ENCODE data around the gene ADCK2. TPM values are rescaled to one million over a fixed set of nuclear protein-coding genes. Genes with fewer than 3 reads are reported as not detected.

ADCK2 gene
- total and polyA plus RNA-seq, 10 of the 15 experiments (the other 5 are each of a cell fraction or from before 2014, with no cell fraction given) = 0.52 to 19.4 (median 13.1) TPM

DNA sequence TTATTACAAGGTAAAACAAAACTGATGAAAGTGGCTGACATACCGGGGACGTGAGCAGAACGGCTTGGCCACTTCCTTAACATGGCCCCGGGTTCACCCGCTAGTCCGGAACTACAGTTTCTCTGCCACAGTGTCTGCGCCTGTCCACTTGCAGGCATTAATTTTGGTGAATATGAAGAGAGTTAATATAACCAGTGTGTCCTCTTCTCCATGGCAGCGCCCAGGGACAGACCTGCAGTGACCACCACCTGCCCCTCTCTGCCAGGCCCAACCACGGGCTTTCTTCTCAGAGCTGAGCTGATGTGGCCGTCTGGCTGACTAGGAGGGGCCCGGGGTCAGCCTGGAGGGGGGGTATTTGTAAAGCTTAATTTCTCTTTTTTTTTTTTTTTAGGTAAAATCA is 22.6 kb downstream of the ADCK2 start (continued):
- TF ChIP-seq, protein P1, sequence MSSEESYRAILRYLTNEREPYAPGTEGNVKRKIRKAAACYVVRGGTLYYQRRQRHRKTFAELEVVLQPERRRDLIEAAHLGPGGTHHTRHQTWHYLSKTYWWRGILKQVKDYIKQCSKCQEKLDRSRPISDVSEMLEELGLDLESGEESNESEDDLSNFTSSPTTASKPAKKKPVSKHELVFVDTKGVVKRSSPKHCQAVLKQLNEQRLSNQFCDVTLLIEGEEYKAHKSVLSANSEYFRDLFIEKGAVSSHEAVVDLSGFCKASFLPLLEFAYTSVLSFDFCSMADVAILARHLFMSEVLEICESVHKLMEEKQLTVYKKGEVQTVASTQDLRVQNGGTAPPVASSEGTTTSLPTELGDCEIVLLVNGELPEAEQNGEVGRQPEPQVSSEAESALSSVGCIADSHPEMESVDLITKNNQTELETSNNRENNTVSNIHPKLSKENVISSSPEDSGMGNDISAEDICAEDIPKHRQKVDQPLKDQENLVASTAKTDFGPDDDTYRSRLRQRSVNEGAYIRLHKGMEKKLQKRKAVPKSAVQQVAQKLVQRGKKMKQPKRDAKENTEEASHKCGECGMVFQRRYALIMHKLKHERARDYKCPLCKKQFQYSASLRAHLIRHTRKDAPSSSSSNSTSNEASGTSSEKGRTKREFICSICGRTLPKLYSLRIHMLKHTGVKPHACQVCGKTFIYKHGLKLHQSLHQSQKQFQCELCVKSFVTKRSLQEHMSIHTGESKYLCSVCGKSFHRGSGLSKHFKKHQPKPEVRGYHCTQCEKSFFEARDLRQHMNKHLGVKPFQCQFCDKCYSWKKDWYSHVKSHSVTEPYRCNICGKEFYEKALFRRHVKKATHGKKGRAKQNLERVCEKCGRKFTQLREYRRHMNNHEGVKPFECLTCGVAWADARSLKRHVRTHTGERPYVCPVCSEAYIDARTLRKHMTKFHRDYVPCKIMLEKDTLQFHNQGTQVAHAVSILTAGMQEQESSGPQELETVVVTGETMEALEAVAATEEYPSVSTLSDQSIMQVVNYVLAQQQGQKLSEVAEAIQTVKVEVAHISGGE (CRISPR knock-in tag; IDR thresholded peaks at IDR 0.05) = no peak

DNA sequence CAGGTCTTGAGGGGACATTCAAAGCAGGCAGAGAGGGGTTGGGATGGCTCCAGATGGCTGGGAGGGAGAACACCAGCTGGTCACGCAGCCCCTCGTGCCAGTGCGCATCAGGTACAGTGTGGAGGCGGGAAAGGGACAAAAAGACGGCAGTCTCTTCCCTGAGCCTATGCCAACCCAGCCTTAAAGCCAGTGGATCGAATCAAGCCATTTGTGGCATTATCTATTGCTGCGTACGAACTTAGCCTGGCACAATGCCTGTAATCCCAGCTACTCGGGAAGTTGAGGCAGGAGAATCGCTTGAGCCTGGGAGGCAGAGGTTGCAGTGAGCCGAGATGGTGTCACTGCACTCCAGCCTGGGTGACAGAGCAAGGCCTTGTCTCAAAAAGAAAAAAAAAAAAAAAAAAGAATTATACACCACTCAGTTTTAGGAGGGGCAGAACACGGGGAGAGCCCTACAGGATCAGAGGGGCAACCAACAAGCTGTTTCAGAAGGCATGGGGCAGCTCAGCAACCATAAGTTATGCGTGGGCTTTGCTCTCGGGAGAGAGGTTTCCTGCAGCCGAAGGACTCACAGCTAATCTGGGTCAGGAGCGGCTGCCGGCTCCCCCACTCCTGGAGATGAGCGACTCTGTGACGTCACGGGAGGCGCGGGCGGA is 23.4 kb downstream of the ADCK2 start:
- FAIRE-seq = peak; percentile 7
- H3K4me3 ChIP-seq = peak overlapping the region; percentile 77; the same call in 1 of the 2 replicates
- peak overlapping the region; percentile 95 for H3K4me2 ChIP-seq (ENCODE audit: control insufficient read depth, insufficient read depth)
- RAD21 ChIA-PET (ENCODE audit: unreplicated experiment) = interaction anchor here (0.9 to 1.4 kb wide), 2 partner anchors 21 to 178 kb away, joined by 3 to 12 read pairs; no protein-coding TSS in a partner anchor
- ATAC-seq = no peak
- DNase-seq (ENCODE audit: low read depth, low spot score) = no peak
- peaks cover 11% of the 10 kb centered on the region for H3K4me1 ChIP-seq (ENCODE audit: control insufficient read depth, insufficient read depth, low read length)
- H3K27me3 ChIP-seq (replicated peaks in 1 of 2; ENCODE audit: control insufficient read depth in 2 of 2, insufficient read depth in 2 of 2, low read length in 1 of 2) = no peaks in the 10 kb centered on the region
- POLR2A ChIA-PET = interaction anchor here (0.6 to 1.2 kb wide), 8 partner anchors 9 to 1360 kb away, joined by 3 to 11 read pairs (median 4); no protein-coding TSS in a partner anchor
- H3K9ac ChIP-seq (ENCODE audit: control insufficient read depth, insufficient read depth, low read length) = peak overlapping the region; percentile 82
- SMC1A ChIA-PET (ENCODE audit: uncharacterized antibody, unreplicated experiment) = interaction anchor here (0.7 to 1.4 kb wide), 3 partner anchors 21 to 1027 kb away, joined by 3 to 7 read pairs (median 3); no protein-coding TSS in a partner anchor
- whole genome bisulfite sequencing (ENCODE audit: insufficient coverage, insufficient replicate concordance, low lambda C conversion rate, missing lambda C conversion rate) = 39% methylated on average over 23 of the region's 23 CpGs
- no peaks in the 10 kb centered on the region for H3K36me3 ChIP-seq (ENCODE audit: control insufficient read depth in 2 of 2, insufficient read depth in 2 of 2, low read length in 1 of 2)
- H2AFZ ChIP-seq (ENCODE audit: control insufficient read depth, low read depth, low read length) = peak overlapping the region; percentile 99
- H3K9me3 ChIP-seq (replicated peaks; ENCODE audit: control insufficient read depth, insufficient read depth, low read length) = no peaks in the 10 kb centered on the region
- BruUV-seq (replicated peaks) = TSS peak; percentile 61
- intact Hi-C loops (cut with micrococcal nuclease; ENCODE audit: unreplicated experiment) = loop anchor here (1.0 to 5.0 kb wide), 3 partner anchors 20 to 318 kb away; partner anchors contain the start of genes BRAF and MRPS33
- in situ Hi-C loops (cut with MboI) = no loop called here
- peak overlapping the region; percentile 90 for H3K27ac ChIP-seq (ENCODE audit: control insufficient read depth, insufficient read depth)
- H4K20me1 ChIP-seq (ENCODE audit: control insufficient read depth, insufficient read depth) = no peaks in the 10 kb centered on the region
- CTCF ChIA-PET = interaction anchor here (1.2 kb wide), 1 partner anchor 21 kb away, joined by 10 read pairs; no protein-coding TSS in a partner anchor
- H3K79me2 ChIP-seq (ENCODE audit: control insufficient read depth, insufficient read depth, low read length) = peaks cover 37% of the 10 kb centered on the region
- TF ChIP-seq JUND (IDR thresholded peaks at IDR 0.05; ENCODE audit: low read depth, low read length) = peak; percentile 74; the same call in 1 of the 2 replicates
- TF ChIP-seq, protein P2, sequence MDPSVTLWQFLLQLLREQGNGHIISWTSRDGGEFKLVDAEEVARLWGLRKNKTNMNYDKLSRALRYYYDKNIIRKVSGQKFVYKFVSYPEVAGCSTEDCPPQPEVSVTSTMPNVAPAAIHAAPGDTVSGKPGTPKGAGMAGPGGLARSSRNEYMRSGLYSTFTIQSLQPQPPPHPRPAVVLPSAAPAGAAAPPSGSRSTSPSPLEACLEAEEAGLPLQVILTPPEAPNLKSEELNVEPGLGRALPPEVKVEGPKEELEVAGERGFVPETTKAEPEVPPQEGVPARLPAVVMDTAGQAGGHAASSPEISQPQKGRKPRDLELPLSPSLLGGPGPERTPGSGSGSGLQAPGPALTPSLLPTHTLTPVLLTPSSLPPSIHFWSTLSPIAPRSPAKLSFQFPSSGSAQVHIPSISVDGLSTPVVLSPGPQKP (IDR thresholded peaks at IDR 0.05; ENCODE audit: low read depth, low read length) = no peak
- TF ChIP-seq, protein P3, sequence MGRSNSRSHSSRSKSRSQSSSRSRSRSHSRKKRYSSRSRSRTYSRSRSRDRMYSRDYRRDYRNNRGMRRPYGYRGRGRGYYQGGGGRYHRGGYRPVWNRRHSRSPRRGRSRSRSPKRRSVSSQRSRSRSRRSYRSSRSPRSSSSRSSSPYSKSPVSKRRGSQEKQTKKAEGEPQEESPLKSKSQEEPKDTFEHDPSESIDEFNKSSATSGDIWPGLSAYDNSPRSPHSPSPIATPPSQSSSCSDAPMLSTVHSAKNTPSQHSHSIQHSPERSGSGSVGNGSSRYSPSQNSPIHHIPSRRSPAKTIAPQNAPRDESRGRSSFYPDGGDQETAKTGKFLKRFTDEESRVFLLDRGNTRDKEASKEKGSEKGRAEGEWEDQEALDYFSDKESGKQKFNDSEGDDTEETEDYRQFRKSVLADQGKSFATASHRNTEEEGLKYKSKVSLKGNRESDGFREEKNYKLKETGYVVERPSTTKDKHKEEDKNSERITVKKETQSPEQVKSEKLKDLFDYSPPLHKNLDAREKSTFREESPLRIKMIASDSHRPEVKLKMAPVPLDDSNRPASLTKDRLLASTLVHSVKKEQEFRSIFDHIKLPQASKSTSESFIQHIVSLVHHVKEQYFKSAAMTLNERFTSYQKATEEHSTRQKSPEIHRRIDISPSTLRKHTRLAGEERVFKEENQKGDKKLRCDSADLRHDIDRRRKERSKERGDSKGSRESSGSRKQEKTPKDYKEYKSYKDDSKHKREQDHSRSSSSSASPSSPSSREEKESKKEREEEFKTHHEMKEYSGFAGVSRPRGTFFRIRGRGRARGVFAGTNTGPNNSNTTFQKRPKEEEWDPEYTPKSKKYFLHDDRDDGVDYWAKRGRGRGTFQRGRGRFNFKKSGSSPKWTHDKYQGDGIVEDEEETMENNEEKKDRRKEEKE (IDR thresholded peaks at IDR 0.05) = peak; percentile 71; the same call in 1 of the 2 replicates
- TF ChIP-seq CREB1 (IDR thresholded peaks at IDR 0.05; ENCODE audit: low read depth) = peak; percentile 85; the same call in 1 of the 2 replicates
- peak; percentile 37 for TF ChIP-seq RELA (IDR thresholded peaks at IDR 0.05; ENCODE audit: borderline replicate concordance, partially characterized antibody)
- TF ChIP-seq BHLHE40 (IDR thresholded peaks at IDR 0.05; ENCODE audit: borderline replicate concordance in 1 of 2, low read depth in 2 of 2, low read length in 1 of 2) = peak; percentile 8 to 56; a peak in 2 of 4 replicates
- TF ChIP-seq EP300 (IDR thresholded peaks at IDR 0.05; ENCODE audit: borderline replicate concordance in 1 of 2, control insufficient read depth in 1 of 2, low read depth in 2 of 2, low read length in 2 of 2) = no peak
- TF ChIP-seq, protein P4, sequence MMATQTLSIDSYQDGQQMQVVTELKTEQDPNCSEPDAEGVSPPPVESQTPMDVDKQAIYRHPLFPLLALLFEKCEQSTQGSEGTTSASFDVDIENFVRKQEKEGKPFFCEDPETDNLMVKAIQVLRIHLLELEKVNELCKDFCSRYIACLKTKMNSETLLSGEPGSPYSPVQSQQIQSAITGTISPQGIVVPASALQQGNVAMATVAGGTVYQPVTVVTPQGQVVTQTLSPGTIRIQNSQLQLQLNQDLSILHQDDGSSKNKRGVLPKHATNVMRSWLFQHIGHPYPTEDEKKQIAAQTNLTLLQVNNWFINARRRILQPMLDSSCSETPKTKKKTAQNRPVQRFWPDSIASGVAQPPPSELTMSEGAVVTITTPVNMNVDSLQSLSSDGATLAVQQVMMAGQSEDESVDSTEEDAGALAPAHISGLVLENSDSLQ (IDR thresholded peaks at IDR 0.05) = 0 out of 2 replicates have a peak, but pooled peaks have one; percentile 40
- no peak; the same call in 1 of the 2 replicates for TF ChIP-seq HDGF (IDR thresholded peaks at IDR 0.05)

Data from GM12878 (cell line).